K562 (cell line): ENCODE results near the gene BRDT. TPM values are rescaled to one million over a fixed set of nuclear protein-coding genes. Genes with fewer than 3 reads are reported as not detected.

ENCODE experiments used
- CEBPG ChIP-seq, 3 experiments: fragments of 200-800 bp in 1 of 3; sonication (Bioruptor generic) in 1 of 3; sonication (generic) in 1 of 3; formaldehyde crosslinking in 1 of 3; IDR thresholded peaks in 2 of 3; conservative IDR thresholded peaks in 1 of 3; 2 replicates each; pipeline versions ENCODE4 v1.6.1 to v1.8.0; 2016 to 2022; ENCODE audit warnings: missing compliant biosample characterization in 2 of 3, missing genetic modification characterization in 2 of 3, mild to moderate bottlenecking in 1 of 3, missing genetic modification reagents in 1 of 3
- ERF ChIP-seq: fragments of 450-650 bp; formaldehyde crosslinking; IDR thresholded peaks from 2 replicates; pipeline ENCODE4 v1.4.0; 2020; ENCODE audit warnings: mild to moderate bottlenecking, mixed read lengths
- HMG20A ChIP-seq: fragments of 450-650 bp; formaldehyde crosslinking; conservative IDR thresholded peaks from 2 replicates; pipeline ENCODE4 v1.4.0; 2020; ENCODE audit warnings: mild to moderate bottlenecking, mixed read lengths
- ZFP36 ChIP-seq: fragments of 150-350 bp; IDR thresholded peaks from 2 replicates; pipeline ENCODE4 v1.6.1; 2018; ENCODE audit warnings: low read length, low read depth; ENCODE audit not compliant: partially characterized antibody
- polyA plus RNA-seq, 8 experiments: library from polyadenylated mRNA; depleted of rRNA in 4 of 8; stranded (reverse) in 5 of 8; unstranded in 3 of 8; fragments of >200 nt; fragmentation: Nextera tagmentation in 2 of 8; fragmentation: Illumina TruSeq in 1 of 8; extraction: Ambion mirVana in 2 of 8; extraction: Trizol in 1 of 8; gene quantifications; 2 replicates each; pipeline versions ENCODE4 v1.2.1 to v1.2.3, GENCODE V29; 2011 to 2014; ENCODE audit warnings: inconsistent platforms in 1 of 8, missing spikeins in 1 of 8
- total RNA-seq, 7 experiments: library from RNA; depleted of rRNA in 6 of 7; stranded (reverse); fragments of >200 nt in 6 of 7; fragmentation: Illumina TruSeq in 2 of 7; extraction: Trizol in 2 of 7; gene quantifications; 2 replicates each; pipeline versions ENCODE4 v1.2.1 to v1.2.3, GENCODE V29; 2011 to 2021; ENCODE audit warnings: low replicate concordance in 1 of 7
- TF ChIP-seq, protein P1 (sequence below): fragments of 450-650 bp; IDR thresholded peaks from 2 replicates; pipeline ENCODE4 v1.6.1; 2016; ENCODE audit warnings: mild to moderate bottlenecking
- TF ChIP-seq, protein P2 (sequence below): fragments of 250-450 bp; sonication (Bioruptor Pico); IDR thresholded peaks from 2 replicates; pipeline ENCODE4 v1.6.1; 2021; ENCODE audit warnings: mild to moderate bottlenecking

Gene BRDT
- total and polyA plus RNA-seq, 9 of the 15 experiments (the other 6 are each of a cell fraction or from before 2014, with no cell fraction given), result 0.01 TPM; not detected in 8

DNA sequence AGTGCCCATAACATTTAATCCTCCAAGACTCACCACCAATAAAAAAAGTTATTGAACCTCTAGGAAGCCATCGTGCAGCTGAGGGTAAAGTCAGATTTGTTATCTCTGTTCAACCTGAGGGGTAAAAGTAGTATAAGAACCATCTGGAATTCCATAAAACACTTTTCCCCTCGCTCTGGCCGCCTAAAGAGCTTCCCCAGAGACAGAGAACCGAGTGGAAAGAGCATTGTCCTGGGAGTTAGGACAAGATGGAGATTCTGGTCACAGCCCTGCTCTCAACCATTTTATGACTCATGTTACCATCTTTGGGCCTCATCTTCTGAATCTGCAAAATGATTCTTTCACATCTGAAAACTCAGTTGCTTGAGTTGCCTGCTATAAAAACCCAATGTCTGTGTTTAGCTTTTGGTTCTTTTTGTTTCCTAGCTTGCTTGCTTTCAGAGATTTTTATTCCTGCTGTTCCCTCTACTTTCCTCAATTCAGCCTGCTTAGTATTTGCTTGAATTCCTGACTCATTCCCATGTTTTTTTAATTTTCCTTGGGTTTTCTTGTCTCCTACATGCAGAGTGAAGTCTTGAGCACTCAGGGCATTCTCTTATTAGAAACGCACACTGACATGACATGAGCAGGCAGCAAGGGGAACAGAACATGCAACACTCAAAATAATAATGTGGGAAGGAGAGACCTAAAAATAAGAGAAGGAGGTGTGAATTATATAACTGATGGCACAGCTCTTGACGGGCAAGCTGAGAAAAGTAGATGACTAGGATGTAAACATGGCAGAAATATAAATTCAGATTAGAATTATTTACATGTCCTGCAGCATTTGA, 82.3 kb downstream of the BRDT start (continued):
- TF ChIP-seq, protein P1, sequence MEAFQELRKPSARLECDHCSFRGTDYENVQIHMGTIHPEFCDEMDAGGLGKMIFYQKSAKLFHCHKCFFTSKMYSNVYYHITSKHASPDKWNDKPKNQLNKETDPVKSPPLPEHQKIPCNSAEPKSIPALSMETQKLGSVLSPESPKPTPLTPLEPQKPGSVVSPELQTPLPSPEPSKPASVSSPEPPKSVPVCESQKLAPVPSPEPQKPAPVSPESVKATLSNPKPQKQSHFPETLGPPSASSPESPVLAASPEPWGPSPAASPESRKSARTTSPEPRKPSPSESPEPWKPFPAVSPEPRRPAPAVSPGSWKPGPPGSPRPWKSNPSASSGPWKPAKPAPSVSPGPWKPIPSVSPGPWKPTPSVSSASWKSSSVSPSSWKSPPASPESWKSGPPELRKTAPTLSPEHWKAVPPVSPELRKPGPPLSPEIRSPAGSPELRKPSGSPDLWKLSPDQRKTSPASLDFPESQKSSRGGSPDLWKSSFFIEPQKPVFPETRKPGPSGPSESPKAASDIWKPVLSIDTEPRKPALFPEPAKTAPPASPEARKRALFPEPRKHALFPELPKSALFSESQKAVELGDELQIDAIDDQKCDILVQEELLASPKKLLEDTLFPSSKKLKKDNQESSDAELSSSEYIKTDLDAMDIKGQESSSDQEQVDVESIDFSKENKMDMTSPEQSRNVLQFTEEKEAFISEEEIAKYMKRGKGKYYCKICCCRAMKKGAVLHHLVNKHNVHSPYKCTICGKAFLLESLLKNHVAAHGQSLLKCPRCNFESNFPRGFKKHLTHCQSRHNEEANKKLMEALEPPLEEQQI, result no peak
- TF ChIP-seq ERF (CRISPR knock-in tag), result no peak
- TF ChIP-seq HMG20A (CRISPR knock-in tag), result no peak
- no peak for TF ChIP-seq ZFP36
- no peak for TF ChIP-seq CEBPG (CRISPR knock-in tag; IDR thresholded peaks at IDR 0.05)
- TF ChIP-seq CEBPG (tag; conservative IDR thresholded peaks at IDR 0.05 in 1 of 2, IDR thresholded peaks at IDR 0.05 in 1 of 2), result no peak
- TF ChIP-seq, protein P2, sequence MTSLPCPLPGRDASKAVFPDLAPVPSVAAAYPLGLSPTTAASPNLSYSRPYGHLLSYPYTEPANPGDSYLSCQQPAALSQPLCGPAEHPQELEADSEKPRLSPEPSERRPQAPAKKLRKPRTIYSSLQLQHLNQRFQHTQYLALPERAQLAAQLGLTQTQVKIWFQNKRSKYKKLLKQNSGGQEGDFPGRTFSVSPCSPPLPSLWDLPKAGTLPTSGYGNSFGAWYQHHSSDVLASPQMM (CRISPR knock-in tag), result no peak
